GM21381 (cell line): ENCODE measurements around the gene PDIA6.
"Not testable (repeated sequence)": the region's sequence is repeated elsewhere in the genome, so short reads cannot be mapped to it uniquely, and the experiment has no call there.

Experiments used
- ATAC-seq: cut with Tn5 transposase; IDR thresholded peaks from one replicate; pipeline ENCODE4 v1.9.1; 2021; ENCODE audit warnings: mild to moderate bottlenecking, moderate library complexity; ENCODE audit not compliant: unreplicated experiment

Gene PDIA6

GRCh38 chr2:10785260-10785659 is 27.3 kb downstream of the PDIA6 start:
- no peak for ATAC-seq

DNA sequence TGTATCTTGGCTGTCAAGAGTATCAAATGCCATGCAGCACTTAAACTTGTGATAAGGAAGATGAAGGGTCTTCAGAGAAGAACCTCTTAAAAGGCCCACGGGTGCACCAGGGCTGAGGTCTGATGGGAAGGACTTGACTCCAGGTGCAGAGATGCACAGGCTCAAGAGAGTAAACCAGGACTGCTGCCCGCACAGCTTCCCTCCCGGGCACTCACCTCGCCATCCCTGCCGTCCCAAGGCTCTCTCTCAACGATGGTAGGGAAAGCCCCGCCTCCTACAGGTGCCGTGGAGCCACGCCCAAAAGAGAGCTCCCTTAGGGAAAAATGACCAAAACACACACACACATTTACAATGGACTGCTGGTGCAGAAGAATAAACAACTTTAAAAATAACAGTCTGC is 27.9 kb downstream of the PDIA6 start:
- no peak for ATAC-seq

- no peak for ATAC-seq
Measured at GRCh38 chr2:10783421-10783820, 29.2 kb downstream of the PDIA6 start.

DNA sequence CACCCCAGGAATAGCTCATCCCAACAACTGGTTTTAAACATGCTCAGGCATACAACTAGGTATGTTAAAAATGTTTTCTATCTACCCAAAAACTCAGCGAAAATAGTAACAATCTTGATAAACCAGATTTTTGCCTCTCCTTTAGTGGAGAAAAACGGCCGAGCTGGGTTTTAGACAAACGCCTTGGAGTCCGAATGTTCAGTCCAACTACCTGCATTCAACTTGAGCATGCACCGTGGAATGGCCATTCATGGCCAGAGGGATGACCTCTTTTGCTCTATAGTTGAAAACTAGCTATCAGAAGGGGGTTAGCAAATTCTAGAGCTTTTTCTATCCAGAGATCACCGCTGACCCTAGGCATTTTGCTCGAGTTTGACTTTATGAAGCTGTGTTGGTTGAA is 30.8 kb downstream of the PDIA6 start:
- ATAC-seq = no peak

GRCh38 chr2:10780821-10781220 is 31.8 kb downstream of the PDIA6 start:
- not testable (repeated sequence) for ATAC-seq

DNA sequence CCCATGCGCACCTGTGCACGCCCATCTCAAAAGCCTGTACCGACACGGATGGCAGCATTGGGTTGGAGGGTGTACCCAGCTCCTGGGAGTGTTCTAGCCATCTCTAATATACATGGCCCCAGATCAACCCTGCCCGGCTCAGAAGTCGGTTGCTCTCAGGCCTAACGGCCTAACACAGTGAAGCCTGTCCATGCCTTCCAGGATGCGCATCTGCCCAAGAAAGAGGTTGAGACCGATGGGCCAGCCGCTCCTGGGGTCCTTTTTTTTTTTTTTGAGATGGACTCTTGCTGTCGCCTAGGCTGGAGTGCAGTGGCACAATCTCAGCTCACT is 32.1 kb downstream of the PDIA6 start:
- ATAC-seq = no peak

DNA sequence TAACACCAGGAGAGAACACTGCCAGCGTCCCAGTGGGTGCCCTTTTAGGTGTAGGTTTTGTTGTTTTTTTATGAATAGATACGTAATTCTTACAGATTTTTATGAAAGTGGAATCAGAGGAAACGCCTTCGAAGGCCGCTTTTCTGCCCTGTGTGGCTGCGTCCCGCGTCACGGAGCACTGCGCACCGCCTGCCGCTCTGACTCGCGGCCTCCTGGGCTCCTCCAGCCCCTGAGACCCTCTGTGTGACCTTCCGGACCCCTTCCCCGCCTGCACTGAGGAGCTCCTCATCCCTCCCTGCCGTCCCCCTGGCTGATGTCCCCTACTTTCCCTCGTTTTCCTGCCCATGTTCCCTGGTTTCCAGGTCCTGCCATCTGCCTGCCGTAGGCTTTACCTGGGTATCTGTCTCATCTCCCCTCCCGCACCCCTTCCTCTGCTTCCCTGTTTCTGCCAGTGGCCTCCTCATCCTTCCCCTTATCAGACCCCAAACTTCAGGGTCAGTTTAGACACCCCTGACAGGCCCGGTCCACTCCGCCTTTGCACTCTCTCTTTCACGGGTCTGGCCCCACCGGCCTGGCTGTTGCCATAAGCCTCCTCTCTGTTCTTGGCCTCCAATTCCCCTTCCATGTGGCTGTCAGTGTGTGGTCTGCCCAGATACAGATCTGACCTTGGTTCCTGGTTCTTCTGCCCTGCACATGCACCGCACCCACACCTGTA is 32.7 kb downstream of the PDIA6 start:
- no peak for ATAC-seq

- no peak for ATAC-seq
Measured at GRCh38 chr2:10778724-10779115, 33.9 kb downstream of the PDIA6 start.

- ATAC-seq = no peak
Measured at GRCh38 chr2:10777842-10778723, 34.5 kb downstream of the PDIA6 start.

DNA sequence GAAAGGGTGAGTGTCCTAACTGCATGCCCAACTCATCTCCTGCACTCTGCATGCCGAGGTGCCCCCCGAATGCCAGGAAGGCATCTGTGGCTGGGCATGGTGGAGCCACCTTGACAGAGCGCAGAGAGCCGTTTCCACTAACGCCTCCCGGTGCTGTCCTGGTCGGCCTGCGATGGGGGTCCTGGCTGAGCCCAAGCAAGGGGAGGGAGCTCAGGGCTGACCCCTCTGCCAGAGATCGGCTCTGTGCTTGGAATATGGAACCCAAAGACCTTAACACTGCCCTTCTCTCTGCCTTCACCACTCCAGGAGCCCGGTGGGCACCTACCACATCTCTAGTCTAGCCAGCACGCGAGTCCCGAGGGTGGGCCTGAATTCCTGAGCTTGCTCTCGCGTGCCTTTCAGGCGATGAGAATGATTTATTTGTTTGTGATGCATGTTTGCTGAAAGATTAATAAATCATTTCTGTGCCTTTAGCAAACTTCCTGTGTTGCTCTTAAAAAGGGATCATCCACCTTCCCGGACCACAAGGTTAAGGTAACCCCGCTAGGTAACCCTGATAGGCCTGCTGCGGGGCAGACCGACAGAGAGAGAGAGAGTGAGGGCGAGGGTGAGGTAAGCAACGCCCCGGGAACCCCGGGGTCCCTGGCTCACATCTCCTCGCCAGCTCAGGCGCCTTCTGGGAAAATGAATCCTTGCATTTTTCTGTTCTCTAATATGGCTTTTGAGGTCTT is 35.3 kb downstream of the PDIA6 start:
- no peak for ATAC-seq

GRCh38 chr2:10776231-10776977 is 36.2 kb downstream of the PDIA6 start:
- ATAC-seq = no peak

- no peak for ATAC-seq
Measured at GRCh38 chr2:10775831-10776230, 36.8 kb downstream of the PDIA6 start.

DNA sequence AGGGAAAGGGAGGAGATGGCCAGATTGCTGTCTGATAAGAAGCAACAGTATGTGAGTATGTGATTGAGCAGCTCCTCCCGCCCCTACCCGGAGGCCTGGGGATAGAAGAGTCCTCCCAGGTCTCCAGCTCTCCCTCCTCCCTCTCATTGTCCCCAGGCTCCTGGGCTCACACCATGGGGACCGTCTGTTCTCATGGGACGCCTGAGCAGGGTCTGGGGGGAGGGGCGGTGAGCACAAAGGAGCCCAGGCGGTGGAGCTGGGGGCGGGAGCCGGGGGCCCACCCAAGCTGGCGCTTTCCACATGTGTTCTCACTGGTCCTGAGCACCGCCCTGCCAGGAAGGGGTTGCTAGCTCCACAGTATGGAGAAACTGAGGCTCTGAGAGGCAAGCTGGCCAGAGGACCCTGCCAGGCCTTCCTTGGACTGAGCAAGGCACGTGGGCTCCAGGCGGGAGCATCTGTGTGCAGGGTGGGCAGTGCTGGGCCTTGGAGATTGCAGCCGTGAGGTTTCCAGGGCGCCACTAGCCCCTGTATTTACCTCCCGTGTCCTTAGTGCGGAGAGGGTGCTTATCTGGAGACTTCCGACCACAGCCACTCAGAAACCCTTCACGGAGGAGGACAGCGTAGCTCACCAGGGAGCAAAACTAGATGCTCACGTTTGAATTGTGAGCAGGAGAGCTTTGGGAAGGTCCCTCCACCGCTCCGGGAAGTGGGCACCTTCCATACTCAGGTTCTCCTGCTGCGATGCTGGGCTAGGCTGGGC is 37.4 kb downstream of the PDIA6 start:
- ATAC-seq = no peak

DNA sequence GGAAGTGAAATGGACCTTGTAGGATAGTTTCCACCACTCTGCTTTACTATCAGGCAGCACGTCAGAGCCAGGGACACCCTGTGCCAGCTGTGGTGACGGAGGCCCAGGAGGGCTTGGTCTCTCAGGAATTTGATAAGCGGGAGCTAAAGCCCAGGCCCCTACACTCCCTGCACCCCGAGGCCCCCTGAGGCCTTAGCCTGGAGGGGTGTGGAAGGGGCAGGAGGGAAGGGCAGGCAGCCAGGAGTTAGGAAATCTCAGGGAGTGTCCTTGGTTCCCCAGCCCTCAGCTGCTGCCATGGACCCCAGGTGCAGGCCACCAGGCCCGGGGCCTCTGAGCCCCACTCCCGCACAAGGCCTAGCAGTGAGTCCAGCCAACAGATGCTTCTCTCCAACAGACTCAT is 38.2 kb downstream of the PDIA6 start:
- ATAC-seq = no peak

- ATAC-seq = no peak
Measured at GRCh38 chr2:10773821-10774341, 38.7 kb downstream of the PDIA6 start.

GRCh38 chr2:10772868-10773215 is 39.7 kb downstream of the PDIA6 start:
- ATAC-seq = no peak

DNA sequence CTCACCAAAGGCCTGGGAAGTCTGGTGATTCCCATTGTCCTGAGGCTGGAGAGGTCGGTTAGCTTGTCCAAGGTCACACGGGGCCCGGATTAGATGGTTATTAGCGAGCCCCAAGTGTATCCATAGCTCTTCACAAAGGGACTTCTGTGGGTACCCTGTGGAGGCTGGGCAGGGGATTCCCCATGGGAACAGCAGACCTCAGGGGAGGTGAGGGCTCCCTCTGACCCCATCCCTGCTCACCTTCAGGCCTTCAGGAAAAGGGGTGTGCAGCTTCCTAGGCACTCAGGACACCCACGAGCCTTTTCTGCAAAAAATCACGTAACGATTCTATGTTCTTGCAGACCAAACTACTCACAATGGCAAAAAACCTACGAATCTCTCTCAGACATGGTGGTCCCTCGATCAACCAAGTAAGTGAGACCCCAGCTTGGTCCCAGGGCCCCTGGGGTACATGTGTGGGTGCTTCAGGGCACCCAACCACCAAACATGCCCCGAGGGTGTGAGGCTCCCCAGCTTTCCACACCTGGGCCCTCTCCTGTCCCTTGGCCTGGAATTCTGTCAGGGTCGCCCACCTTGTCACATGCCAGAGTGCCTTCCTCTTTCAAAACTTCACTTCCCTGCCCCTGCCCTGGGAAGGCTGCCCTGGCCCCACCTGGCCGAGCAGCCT is 40.3 kb downstream of the PDIA6 start:
- no peak for ATAC-seq

DNA sequence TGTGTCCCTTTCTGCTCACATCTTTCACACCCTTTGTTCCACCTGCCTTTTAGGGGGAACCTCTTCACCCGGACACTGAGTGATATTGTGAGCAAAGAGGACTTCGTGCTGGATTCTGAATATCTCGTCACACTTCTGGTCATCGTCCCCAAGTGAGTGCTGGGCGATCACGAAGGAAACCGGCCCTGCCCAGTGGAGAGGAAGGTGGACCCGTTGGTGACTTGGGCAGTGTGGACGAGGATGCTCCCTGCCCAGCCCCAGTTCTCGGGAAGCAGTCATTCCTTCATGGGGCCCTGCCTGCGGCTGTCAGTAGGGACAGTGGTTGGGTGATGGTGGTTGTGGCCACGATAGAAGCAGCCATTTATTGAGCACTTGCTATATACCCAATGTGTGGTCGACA is 40.8 kb downstream of the PDIA6 start:
- ATAC-seq = no peak

DNA sequence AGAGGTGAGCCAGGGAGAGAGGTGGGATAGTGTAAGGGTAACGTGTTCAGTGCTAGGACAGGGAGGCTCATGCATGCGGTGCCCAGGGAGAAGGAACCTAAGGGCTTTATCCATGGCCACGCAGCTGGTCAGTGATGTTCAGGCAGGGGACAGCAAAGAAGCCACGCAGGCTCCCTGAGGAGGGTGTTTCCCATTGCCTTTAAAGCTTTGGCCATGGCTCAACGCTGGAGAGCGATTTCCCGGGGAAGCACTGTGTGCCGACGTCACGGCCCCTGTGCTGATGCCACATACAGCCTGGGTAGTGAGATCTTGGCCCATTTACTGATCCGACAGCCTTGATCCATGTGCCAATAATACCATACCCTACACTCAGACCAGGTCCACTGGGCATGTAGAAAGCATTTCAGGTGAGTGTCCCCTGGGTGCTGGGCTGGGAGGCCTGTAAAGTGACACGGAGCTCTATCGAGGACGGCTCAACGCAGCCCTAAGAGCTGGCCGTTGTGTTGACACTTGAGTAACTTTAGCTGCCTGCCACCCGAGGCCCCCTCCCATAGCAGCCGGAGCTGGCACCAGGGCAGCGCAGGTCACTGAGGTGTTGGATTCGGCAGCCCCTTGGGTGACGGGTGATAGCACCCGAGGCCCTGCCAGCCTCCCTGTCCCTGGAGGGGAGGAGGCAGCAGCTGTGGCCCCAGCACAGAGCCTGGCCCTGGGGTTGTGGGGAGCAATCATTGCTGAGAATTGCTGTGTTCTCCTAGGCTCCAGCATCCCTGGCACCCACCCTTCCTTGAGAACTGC is 41.4 kb downstream of the PDIA6 start:
- no peak for ATAC-seq
